H1 (cell line): Measurements from ENCODE around the gene TTBK2.
A peak's percentile ranks its signal among the peaks of the same experiment; 100 is the strongest.

Experiments used
- POLR2A ChIP-seq, 2 experiments: IDR thresholded peaks; 1 replicate in 1 of 2; 2 replicates in 1 of 2; pipeline ENCODE4 v1.6.1; 2011; ENCODE audit warnings: low read depth in 2 of 2, low read length in 2 of 2, mild to moderate bottlenecking in 2 of 2; ENCODE audit errors: control extremely low read depth in 1 of 2
- SIN3A ChIP-seq, 2 experiments: IDR thresholded peaks in 1 of 2; conservative IDR thresholded peaks in 1 of 2; 2 replicates each; pipeline ENCODE4 v1.6.1; 2011 to 2012; ENCODE audit warnings: low read length in 2 of 2, improper control_type of control experiment in 1 of 2, low read depth in 1 of 2, mild to moderate bottlenecking in 1 of 2

GRCh38 chr15:42736793-42737528 lies 183.6 kb downstream of the TTBK2 start, which contains the start of gene CDAN1:
- TF ChIP-seq SIN3A (conservative IDR thresholded peaks at IDR 0.05 in 1 of 2, IDR thresholded peaks at IDR 0.05 in 1 of 2; ENCODE audit: low read depth in 1 of 2, low read length in 2 of 2) (no peak; a peak in 1 of 4 replicates), POLR2A (IDR thresholded peaks at IDR 0.05; ENCODE audit: control extremely low read depth in 1 of 2, low read depth in 2 of 2, low read length in 2 of 2) (peak; percentile 29 to 55)
